Thyroid gland (tissue), 4 donors: ENCODE results near the gene CELF4. TPM values are rescaled to one million over a fixed set of nuclear protein-coding genes. Genes with fewer than 3 reads are reported as not detected.

Source experiments
- DNase-seq, 2 donors: peaks; one replicate each; pipeline ENCODE4 v3.0.0-alpha.2; 2019
- H3K27ac ChIP-seq, 3 donors: fragments of 200-600 bp; sonication (generic); 1 replicate in 2 of 3; 2 replicates in 1 of 3; pipeline ENCODE4 v1.5.1; 2016 to 2019; ENCODE audit warnings: mild to moderate bottlenecking in 1 of 3, moderate library complexity in 1 of 3
- H3K27me3 ChIP-seq: fragments of 200-600 bp; sonication (generic); one replicate; pipeline ENCODE4 v1.5.1; 2019
- H3K36me3 ChIP-seq, 2 donors: fragments of 200-600 bp; sonication (generic); one replicate each; pipeline ENCODE4 v1.5.1; 2016 to 2019
- H3K4me1 ChIP-seq, 2 donors: fragments of 200-600 bp; sonication (generic); one replicate each; pipeline ENCODE4 v1.5.1; 2017 to 2019
- H3K4me3 ChIP-seq, 3 donors: fragments of 200-600 bp; sonication (generic); replicated peaks in 1 of 3; 1 replicate in 2 of 3; 2 replicates in 1 of 3; pipeline ENCODE4 v1.5.1; 2016; ENCODE audit warnings: mild to moderate bottlenecking in 1 of 3
- H3K9me3 ChIP-seq: fragments of 200-600 bp; sonication (generic); one replicate; pipeline ENCODE4 v1.5.1; 2017
- POLR2A ChIP-seq, 2 donors: fragments of 450-650 bp; IDR thresholded peaks; one replicate each; pipeline ENCODE4 v1.6.1; 2017; ENCODE audit warnings: antibody characterized with exemption in 2 of 2, mild to moderate bottlenecking in 2 of 2, moderate library complexity in 1 of 2
- WGBS, 2 donors: methylation state at CpG; one replicate each; pipeline ENCODE4 v1.1.5; 2017; 5-methylcytosine and 5-hydroxymethylcytosine counted together
- intact Hi-C: fragments of 100-400 bp; cut with DNase I; formaldehyde crosslinking; loops from one replicate; pipeline ENCODE4 v1.15.1; 2023
- total RNA-seq, 4 donors: library from RNA; depleted of rRNA; stranded (reverse); fragments of >200 nt; gene quantifications; one replicate each; pipeline ENCODE4 v1.2.3, GENCODE V29; 2016
- TF ChIP-seq, protein P1 (sequence below), 6 experiments: fragments of 200-600 bp in 3 of 6; fragments of 450-650 bp in 3 of 6; sonication (generic) in 3 of 6; IDR thresholded peaks; one replicate each; pipeline ENCODE4 v1.5.1; 2016 to 2019; ENCODE audit warnings: antibody characterized with exemption in 6 of 6, mild to moderate bottlenecking in 2 of 6, inconsistent platforms in 1 of 6, moderate library complexity in 1 of 6

CELF4 gene
- total RNA-seq, 4 donors from 2014 or later, result 4.3 TPM; not detected in 3

DNA sequence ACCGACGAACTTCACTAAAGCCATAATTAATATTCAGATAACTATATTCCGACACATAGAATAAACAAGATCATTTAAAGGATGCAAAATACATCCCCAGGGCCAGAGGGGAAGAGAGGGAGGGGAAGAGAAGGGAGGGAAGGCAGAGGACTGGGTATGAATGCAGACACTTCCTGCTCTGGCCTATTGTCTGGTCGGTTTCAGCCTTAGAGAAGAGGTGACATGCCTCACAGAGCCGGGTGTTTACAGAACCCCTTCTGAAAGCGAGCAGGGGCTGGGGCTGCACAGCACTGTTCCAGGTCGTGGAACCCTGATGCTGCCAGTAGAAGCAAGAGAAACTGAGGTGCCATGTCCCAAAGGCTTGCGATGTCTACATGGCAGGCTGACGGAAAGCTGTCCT is 31.0 kb downstream of the CELF4 start:
- no peaks in the 10 kb centered on the region for H3K36me3 ChIP-seq
- DNase-seq, result no peak
- no peaks in the 10 kb centered on the region for H3K4me1 ChIP-seq
- H3K9me3 ChIP-seq, result no peaks in the 10 kb centered on the region
- no peak overlapping the region for H3K27ac ChIP-seq
- no peaks in the 10 kb centered on the region for H3K27me3 ChIP-seq
- intact Hi-C loops, result loop anchor here (2.0 kb wide), 1 partner anchor 148 kb away; no protein-coding TSS in a partner anchor
- TF ChIP-seq, protein P1, sequence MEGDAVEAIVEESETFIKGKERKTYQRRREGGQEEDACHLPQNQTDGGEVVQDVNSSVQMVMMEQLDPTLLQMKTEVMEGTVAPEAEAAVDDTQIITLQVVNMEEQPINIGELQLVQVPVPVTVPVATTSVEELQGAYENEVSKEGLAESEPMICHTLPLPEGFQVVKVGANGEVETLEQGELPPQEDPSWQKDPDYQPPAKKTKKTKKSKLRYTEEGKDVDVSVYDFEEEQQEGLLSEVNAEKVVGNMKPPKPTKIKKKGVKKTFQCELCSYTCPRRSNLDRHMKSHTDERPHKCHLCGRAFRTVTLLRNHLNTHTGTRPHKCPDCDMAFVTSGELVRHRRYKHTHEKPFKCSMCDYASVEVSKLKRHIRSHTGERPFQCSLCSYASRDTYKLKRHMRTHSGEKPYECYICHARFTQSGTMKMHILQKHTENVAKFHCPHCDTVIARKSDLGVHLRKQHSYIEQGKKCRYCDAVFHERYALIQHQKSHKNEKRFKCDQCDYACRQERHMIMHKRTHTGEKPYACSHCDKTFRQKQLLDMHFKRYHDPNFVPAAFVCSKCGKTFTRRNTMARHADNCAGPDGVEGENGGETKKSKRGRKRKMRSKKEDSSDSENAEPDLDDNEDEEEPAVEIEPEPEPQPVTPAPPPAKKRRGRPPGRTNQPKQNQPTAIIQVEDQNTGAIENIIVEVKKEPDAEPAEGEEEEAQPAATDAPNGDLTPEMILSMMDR (IDR thresholded peaks at IDR 0.05), result no peak
- no peak for TF ChIP-seq POLR2A (IDR thresholded peaks at IDR 0.05)
- WGBS, 2 donors, result 64 to 76% methylated on average over 8 to 9 of the region's 9 CpGs
- H3K4me3 ChIP-seq, result no peak overlapping the region

DNA sequence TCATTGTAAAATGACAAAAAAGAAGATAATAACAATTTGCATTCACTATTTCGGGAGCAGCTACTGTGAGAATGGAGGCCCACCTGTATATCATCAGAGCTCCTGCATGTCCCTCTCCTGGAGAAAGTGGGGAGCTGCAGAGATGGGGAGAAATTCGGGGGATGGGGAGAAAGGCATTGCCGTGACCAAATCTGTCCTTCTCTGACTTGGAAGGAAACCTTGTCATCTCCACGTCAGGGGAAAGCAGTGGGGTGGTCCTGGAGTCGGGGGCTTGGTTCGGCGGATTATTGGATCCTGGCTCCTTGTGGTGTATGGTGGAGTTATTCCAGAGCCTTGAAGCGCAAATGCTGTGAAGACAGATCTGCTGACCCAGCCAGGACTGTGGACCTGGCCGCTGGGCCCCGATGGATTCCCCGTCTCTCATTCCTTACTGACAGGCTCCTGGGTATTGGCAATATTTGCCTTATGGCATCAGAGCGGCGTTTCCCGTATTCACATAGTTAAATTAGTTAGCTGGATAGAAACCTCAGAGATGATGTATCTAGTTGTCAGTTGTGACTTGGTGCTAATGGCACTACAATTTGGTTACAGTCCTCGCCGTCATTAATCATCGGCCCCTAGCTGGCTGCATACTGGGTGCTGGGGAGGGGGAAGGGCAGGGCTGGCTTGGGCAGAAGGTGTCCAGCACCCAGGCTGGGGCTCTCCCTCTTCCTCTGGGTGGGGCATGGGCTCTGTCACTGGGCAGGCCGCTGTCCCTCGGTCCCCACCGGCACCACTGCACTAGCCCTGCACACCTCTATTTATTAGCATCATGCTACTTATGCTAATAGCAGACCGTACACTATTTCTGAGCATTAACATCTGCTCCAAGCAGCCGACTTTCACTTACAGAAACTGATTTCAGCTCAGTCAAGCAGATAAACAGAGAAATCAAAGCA is 31.7 kb downstream of the CELF4 start:
- Histone ChIP-seq H3K4me3 (no peak overlapping the region), H3K27ac (no peak overlapping the region), H3K36me3 (no peaks in the 10 kb centered on the region), H3K9me3 (no peaks in the 10 kb centered on the region), H3K4me1 (no peaks in the 10 kb centered on the region), H3K27me3 (no peaks in the 10 kb centered on the region)
- DNase-seq, result no peak
- TF ChIP-seq, protein P1 (IDR thresholded peaks at IDR 0.05), result no peak
- no peak for TF ChIP-seq POLR2A (IDR thresholded peaks at IDR 0.05)
- 84 to 85% methylated on average over 22 of the region's 22 CpGs for WGBS, 2 donors
- intact Hi-C loops, result loop anchor here (2.0 kb wide), 1 partner anchor 147 kb away; no protein-coding TSS in a partner anchor

DNA sequence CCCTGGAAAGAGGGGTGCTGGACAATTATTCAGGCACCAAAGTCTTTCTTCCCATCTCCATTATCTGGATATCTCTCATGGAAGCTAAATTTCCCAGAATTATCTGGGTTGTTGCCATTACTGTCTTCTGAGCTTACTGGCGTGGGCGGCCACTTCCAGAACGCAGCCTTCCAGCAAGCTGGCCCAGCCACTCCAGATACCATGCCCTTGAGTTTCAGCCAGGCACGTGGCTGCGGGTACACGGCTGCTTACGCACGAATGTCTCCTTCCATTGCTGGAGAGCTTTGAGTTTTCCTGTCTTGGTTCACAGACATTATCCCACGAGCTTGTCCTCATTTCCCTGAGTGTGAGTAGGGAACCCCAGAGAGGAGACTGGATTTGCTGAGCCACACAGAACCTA is 32.7 kb downstream of the CELF4 start:
- Histone ChIP-seq H3K27ac (no peak overlapping the region), H3K27me3 (no peaks in the 10 kb centered on the region), H3K36me3 (no peaks in the 10 kb centered on the region), H3K4me3 (no peak overlapping the region), H3K4me1 (no peaks in the 10 kb centered on the region), H3K9me3 (no peaks in the 10 kb centered on the region)
- DNase-seq, result peak; percentile 68 to 69
- no peak for TF ChIP-seq POLR2A (IDR thresholded peaks at IDR 0.05)
- TF ChIP-seq, protein P1 (IDR thresholded peaks at IDR 0.05), result no peak
- WGBS, 2 donors, result 42 to 57% methylated on average over 9 of the region's 9 CpGs
- intact Hi-C loops, result no loop called here

DNA sequence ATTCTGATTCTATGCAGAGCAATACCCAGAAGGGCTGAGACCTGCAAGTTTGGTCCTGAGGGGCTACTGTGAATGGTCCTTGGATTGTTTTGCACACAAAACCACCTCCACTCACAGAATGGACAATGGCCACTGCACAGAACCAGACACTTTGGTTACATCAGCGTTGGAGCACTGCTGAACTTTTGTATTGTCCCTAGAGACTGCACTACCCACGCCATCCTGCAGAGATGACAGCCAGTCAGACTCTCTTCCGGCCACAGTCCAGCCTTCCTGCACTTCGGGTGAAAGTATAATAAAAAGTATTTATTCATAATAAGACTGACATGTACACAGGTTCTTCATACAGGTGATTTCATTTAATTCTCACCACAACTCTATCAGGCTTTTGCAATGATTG is 35.7 kb downstream of the CELF4 start:
- Histone ChIP-seq H3K9me3 (no peaks in the 10 kb centered on the region), H3K27me3 (no peaks in the 10 kb centered on the region), H3K36me3 (no peaks in the 10 kb centered on the region), H3K27ac (no peak overlapping the region), H3K4me3 (no peak overlapping the region), H3K4me1 (peaks cover 0 to 8% of the 10 kb centered on the region in 2 donors)
- TF ChIP-seq, protein P1 (IDR thresholded peaks at IDR 0.05), result no peak
- no peak for TF ChIP-seq POLR2A (IDR thresholded peaks at IDR 0.05)
- DNase-seq, result no peak
- WGBS, 2 donors, result 68 to 76% methylated on average over 4 of the region's 4 CpGs
- intact Hi-C loops, result no loop called here

DNA sequence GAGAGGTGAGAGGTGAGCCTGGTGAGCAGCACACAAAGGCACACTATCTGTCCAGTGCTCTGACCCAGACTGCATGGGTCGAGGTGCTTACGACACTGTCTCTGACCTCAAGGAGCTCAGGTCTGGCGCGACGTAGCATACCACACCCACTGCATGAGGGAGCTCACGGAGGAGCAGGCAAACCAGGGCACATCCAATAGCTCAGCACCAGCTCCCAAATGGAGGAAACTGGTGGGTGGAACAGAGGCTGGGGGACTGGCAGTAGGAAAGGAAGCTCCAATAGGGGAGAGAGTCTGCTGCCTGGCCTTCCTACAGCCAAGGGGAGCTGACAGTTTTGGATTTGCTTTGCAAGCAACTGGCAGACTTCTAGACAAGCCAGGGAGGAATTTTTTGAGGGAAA is 36.3 kb downstream of the CELF4 start:
- Histone ChIP-seq H3K4me1 (peaks cover 0 to 8% of the 10 kb centered on the region in 2 donors), H3K27me3 (no peaks in the 10 kb centered on the region), H3K36me3 (no peaks in the 10 kb centered on the region), H3K27ac (no peak overlapping the region), H3K9me3 (no peaks in the 10 kb centered on the region), H3K4me3 (no peak overlapping the region)
- intact Hi-C loops, result no loop called here
- no peak for TF ChIP-seq POLR2A (IDR thresholded peaks at IDR 0.05)
- TF ChIP-seq, protein P1 (IDR thresholded peaks at IDR 0.05), result no peak
- WGBS, 2 donors, result 92 to 95% methylated on average over 6 of the region's 6 CpGs
- no peak for DNase-seq
